Natural killer cell (primary cell): Measurements from ENCODE around the gene SIPA1. TPM values are rescaled to one million over a fixed set of nuclear protein-coding genes. Genes with fewer than 3 reads are reported as not detected.
A peak's percentile ranks its signal among the peaks of the same experiment; 100 is the strongest.

Experiments
- ATAC-seq, 3 donors: fragments of 150-1000 bp in 2 of 3; fragments of 200-7000 bp in 1 of 3; cut with Tn5 transposase; 1 replicate in 1 of 3; 2 replicates in 2 of 3; pipeline ENCODE4 v1.10.0; 2021; ENCODE audit warnings: mild to moderate bottlenecking in 2 of 3, moderate library complexity in 2 of 3
- DNase-seq, 2 donors: peaks; one replicate each; pipeline versions ENCODE4 v3.0.0 to v3.0.0-alpha.2; 2013 to 2021; ENCODE audit warnings: mixed read lengths in 1 of 2
- H3K27ac ChIP-seq: one replicate; pipeline ENCODE4 v1.5.1; 2013; ENCODE audit warnings: mild to moderate bottlenecking, low read length
- H3K27me3 ChIP-seq: one replicate; pipeline ENCODE4 v1.6.1; 2013; ENCODE audit warnings: low read length; ENCODE audit not compliant: control insufficient read depth, insufficient read depth
- H3K36me3 ChIP-seq: one replicate; pipeline ENCODE4 v1.6.1; 2013; ENCODE audit warnings: low read length; ENCODE audit not compliant: control insufficient read depth, insufficient read depth
- H3K4me1 ChIP-seq: one replicate; pipeline ENCODE4 v1.6.1; 2013; ENCODE audit warnings: low read length; ENCODE audit not compliant: control insufficient read depth, insufficient read depth
- H3K4me3 ChIP-seq: one replicate; pipeline ENCODE4 v1.5.1; 2013; ENCODE audit warnings: low read length
- H3K9me3 ChIP-seq: one replicate; pipeline ENCODE4 v1.6.1; 2013; ENCODE audit warnings: low read length; ENCODE audit not compliant: control insufficient read depth, insufficient read depth
- H3K27ac Mint-ChIP-seq, 2 donors: one replicate each; pipeline ENCODE4 v1.8.0; 2022; ENCODE audit warnings: mild to moderate bottlenecking in 2 of 2, mixed read lengths in 2 of 2, moderate library complexity in 1 of 2
- H3K27me3 Mint-ChIP-seq, 2 donors: one replicate each; pipeline ENCODE4 v1.8.0; 2022; ENCODE audit warnings: low read depth in 2 of 2, mixed read lengths in 2 of 2
- H3K36me3 Mint-ChIP-seq: one replicate; pipeline ENCODE4 v1.8.0; 2022; ENCODE audit warnings: mixed read lengths
- H3K4me1 Mint-ChIP-seq, 2 donors: one replicate each; pipeline ENCODE4 v1.8.0; 2022; ENCODE audit warnings: mixed read lengths in 2 of 2
- H3K4me3 Mint-ChIP-seq: one replicate; pipeline ENCODE4 v1.8.0; 2022; ENCODE audit warnings: mild to moderate bottlenecking, moderate library complexity, mixed read lengths
- H3K9me3 Mint-ChIP-seq, 2 donors: one replicate each; pipeline ENCODE4 v1.8.0; 2022; ENCODE audit warnings: mixed read lengths in 2 of 2
- WGBS: methylation state at CpG from one replicate; pipeline ENCODE4 v1.1.7; 2013; ENCODE audit warnings: missing lambda C conversion rate; ENCODE audit not compliant: insufficient coverage; 5-methylcytosine and 5-hydroxymethylcytosine counted together
- intact Hi-C: fragments of 100-400 bp; cut with micrococcal nuclease; formaldehyde crosslinking; loops from one replicate; pipeline ENCODE4 v1.14.2; 2022
- total RNA-seq, 4 donors: library from RNA; stranded (reverse); fragments of 120-200 nt in 1 of 4; gene quantifications; one replicate each; pipeline versions ENCODE4 v1.2.3 to v1.2.4, GENCODE V29; 2013 to 2022
- TF ChIP-seq, protein P1 (sequence below): fragments of 200-600 bp; IDR thresholded peaks from one replicate; pipeline ENCODE4 v1.8.0; 2022; ENCODE audit warnings: antibody characterized with exemption

The SIPA1 gene
- total RNA-seq, 3 donors from 2014 or later (not counting 1 experiment from before 2014, with no cell fraction given) = 520 to 776 (median 743) TPM

DNA sequence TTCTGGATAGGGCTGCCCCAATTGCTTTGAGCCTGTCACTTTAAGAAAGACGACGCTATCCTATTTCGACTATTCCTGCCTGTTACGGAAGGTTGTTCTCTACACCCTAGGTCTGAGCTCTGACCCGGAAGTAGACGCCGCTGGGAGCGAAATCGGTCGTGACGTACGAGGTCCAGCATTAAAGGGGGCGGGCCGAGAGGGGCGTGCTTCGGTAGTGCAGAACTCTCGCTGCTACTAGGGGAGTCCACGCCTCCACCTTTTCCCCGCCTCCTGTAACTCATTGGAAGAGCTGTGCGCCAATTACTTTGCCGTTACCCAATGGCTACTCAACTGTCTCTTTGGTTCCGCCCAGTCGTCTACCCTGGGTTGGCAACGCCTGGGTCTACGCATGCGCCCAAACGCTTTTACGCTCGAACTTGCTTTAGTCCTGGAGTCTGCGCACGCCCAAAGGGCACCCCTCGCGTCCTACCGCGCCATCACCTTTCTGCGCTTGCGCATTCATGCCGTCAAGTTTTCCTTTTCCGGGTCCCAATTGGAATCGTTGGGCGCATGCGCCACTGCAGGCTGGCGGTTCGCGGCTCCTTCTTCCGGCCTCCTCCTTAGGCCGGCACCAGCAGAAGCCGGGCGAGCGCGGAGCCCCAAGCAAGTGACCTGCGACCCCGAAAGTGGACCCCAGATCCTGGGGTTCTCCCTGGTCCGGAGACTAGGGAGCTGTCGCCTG lies 22.5 kb upstream of the SIPA1 start, which contains the start of gene PCNX3:
PCNX3 (plus strand) TSS at position 548 of the 721 bp plus-strand sequence. CDS start 536 bp downstream, outside the sequence.
- Mint-ChIP-seq H3K9me3 (no peaks in the 10 kb centered on the region), H3K27me3 (no peaks in the 10 kb centered on the region), H3K36me3 (no peaks in the 10 kb centered on the region), H3K4me1 (peaks cover 32 to 52% of the 10 kb centered on the region in 2 donors), H3K27ac (peak within 1 kb of the TSS; percentile 96 to 97), H3K4me3 (peak within 1 kb of the TSS; percentile 98)
- Histone ChIP-seq H3K4me3 (peak within 1 kb of the TSS; percentile 86), H3K27me3 (no peaks in the 10 kb centered on the region), H3K36me3 (peaks cover 33% of the 10 kb centered on the region), H3K27ac (peak within 1 kb of the TSS; percentile 97), H3K9me3 (no peaks in the 10 kb centered on the region), H3K4me1 (peaks cover 58% of the 10 kb centered on the region)
- ATAC-seq = peak; percentile 84 to 95 (median 85)
- intact Hi-C loops = loop anchor here (1.0 to 5.0 kb wide), 6 partner anchors 37 to 243 kb away; partner anchors contain the start of genes CFL1 and ZNRD2
- peak; percentile 99 to 100 for DNase-seq
- TF ChIP-seq, protein P1, sequence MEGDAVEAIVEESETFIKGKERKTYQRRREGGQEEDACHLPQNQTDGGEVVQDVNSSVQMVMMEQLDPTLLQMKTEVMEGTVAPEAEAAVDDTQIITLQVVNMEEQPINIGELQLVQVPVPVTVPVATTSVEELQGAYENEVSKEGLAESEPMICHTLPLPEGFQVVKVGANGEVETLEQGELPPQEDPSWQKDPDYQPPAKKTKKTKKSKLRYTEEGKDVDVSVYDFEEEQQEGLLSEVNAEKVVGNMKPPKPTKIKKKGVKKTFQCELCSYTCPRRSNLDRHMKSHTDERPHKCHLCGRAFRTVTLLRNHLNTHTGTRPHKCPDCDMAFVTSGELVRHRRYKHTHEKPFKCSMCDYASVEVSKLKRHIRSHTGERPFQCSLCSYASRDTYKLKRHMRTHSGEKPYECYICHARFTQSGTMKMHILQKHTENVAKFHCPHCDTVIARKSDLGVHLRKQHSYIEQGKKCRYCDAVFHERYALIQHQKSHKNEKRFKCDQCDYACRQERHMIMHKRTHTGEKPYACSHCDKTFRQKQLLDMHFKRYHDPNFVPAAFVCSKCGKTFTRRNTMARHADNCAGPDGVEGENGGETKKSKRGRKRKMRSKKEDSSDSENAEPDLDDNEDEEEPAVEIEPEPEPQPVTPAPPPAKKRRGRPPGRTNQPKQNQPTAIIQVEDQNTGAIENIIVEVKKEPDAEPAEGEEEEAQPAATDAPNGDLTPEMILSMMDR = no peak
- WGBS = under 1% methylated on average over 55 of the region's 55 CpGs

DNA sequence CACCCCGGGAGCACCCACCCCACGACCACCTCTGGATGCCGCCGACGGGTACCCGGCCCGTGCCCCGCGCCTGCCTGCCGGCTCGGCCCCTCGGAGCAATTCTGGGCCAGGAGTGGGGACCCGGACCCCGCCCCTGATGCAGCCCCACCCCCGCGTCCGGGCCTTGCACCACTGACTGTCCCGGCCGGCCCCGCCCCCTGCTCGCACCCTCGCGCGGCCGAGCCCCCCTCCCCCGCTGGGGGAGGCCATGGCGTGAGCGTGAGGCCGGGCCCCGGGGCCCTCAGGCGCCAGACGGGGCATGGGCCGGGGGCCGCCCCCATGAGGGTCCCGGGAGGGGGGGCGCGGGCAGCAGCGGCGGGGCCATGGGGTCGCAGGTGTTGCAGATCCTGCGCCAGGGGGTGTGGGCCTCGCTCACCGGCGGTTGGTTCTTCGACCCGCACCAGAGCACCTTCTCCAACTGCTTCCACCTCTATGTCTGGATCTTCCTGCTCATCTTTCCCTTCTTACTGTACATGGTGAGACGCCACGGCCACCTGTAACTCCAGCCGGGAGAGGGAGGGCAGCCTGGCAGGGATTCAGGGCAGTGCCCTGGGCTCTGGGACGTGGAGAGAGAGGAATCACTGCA lies 21.8 kb upstream of the SIPA1 start:
- H3K36me3 Mint-ChIP-seq = no peaks in the 10 kb centered on the region
- peak overlapping the region; percentile 96 to 97 for H3K27ac Mint-ChIP-seq
- under 1% methylated on average over 50 of the region's 50 CpGs for WGBS
- ATAC-seq (no peak), DNase-seq (peak in 1 of 2 donors; percentile 33)
- TF ChIP-seq, protein P1 = no peak
- peaks cover 52% of the 10 kb centered on the region for H3K4me1 ChIP-seq
- intact Hi-C loops = loop anchor here (1.0 to 5.0 kb wide), 6 partner anchors 36 to 242 kb away; partner anchors contain the start of genes CFL1 and ZNRD2
- H3K4me3 ChIP-seq = peak overlapping the region; percentile 86
- H3K27me3 ChIP-seq = no peaks in the 10 kb centered on the region
- peaks cover 26 to 46% of the 10 kb centered on the region in 2 donors for H3K4me1 Mint-ChIP-seq
- peak overlapping the region; percentile 97 for H3K27ac ChIP-seq
- H3K4me3 Mint-ChIP-seq = peak overlapping the region; percentile 98
- peaks cover 39% of the 10 kb centered on the region for H3K36me3 ChIP-seq
- no peaks in the 10 kb centered on the region for H3K9me3 ChIP-seq
- no peaks in the 10 kb centered on the region for H3K9me3 Mint-ChIP-seq
- no peaks in the 10 kb centered on the region for H3K27me3 Mint-ChIP-seq

DNA sequence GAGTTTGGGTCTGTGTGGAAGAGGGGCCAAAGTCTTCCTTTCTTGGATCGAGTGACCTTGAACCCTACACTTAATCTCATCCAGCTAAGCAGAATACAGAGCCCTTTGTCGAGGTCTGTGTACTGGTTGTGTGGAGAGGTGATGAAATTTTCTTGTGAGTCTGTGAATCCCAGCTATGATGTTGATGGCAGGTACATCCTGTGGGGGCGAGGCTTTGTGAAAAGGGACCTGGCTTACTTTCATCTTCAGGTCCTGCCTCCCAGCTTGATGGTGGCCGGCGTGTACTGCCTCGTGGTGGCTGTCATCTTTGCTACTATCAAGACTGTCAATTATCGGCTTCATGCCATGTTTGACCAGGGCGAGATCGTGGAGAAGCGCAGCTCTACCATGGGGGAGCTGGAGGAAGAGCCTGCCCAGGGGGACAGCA lies 21.3 kb upstream of the SIPA1 start:
- peak overlapping the region; percentile 90 to 97 for H3K27ac Mint-ChIP-seq
- Histone ChIP-seq H3K4me3 (peak overlapping the region; percentile 49), H3K27ac (no peak overlapping the region), H3K9me3 (no peaks in the 10 kb centered on the region), H3K36me3 (peaks cover 44% of the 10 kb centered on the region), H3K27me3 (no peaks in the 10 kb centered on the region), H3K4me1 (peaks cover 46% of the 10 kb centered on the region)
- peaks cover 26 to 41% of the 10 kb centered on the region in 2 donors for H3K4me1 Mint-ChIP-seq
- DNase-seq (peak in 1 of 2 donors; percentile 47), ATAC-seq (no peak)
- TF ChIP-seq, protein P1 = no peak
- intact Hi-C loops = loop anchor here (5.0 kb wide), 1 partner anchor 36 kb away; no protein-coding TSS in a partner anchor
- no peaks in the 10 kb centered on the region for H3K36me3 Mint-ChIP-seq
- 63% methylated on average over 9 of the region's 10 CpGs for WGBS
- peak overlapping the region; percentile 94 for H3K4me3 Mint-ChIP-seq
- H3K27me3 Mint-ChIP-seq = no peaks in the 10 kb centered on the region
- H3K9me3 Mint-ChIP-seq = no peaks in the 10 kb centered on the region
